Naive B cell (primary cell): Measurements from ENCODE around the gene GPC3. TPM values are rescaled to one million over a fixed set of nuclear protein-coding genes. Genes with fewer than 3 reads are reported as not detected.
A peak's percentile ranks its signal among the peaks of the same experiment; 100 is the strongest.
"Not testable (repeated sequence)": the region's sequence is repeated elsewhere in the genome, so short reads cannot be mapped to it uniquely, and the experiment has no call there.

Source experiments
- ATAC-seq, 2 donors: fragments of 150-1000 bp; cut with Tn5 transposase; 2 replicates each; pipeline ENCODE4 v1.10.0; 2021; ENCODE audit warnings: low read depth in 2 of 2, mild to moderate bottlenecking in 2 of 2, moderate library complexity in 2 of 2
- DNase-seq: peaks from one replicate; pipeline ENCODE4 v3.0.0; 2022
- H3K27ac Mint-ChIP-seq, 6 donors: one replicate each; pipeline ENCODE4 v1.8.0; 2020 to 2022; ENCODE audit warnings: mild to moderate bottlenecking in 6 of 6, mixed read lengths in 6 of 6, moderate library complexity in 5 of 6, inconsistent platforms in 2 of 6
- H3K27me3 Mint-ChIP-seq, 3 donors: one replicate each; pipeline ENCODE4 v1.8.0; 2021 to 2022; ENCODE audit warnings: mixed read lengths in 3 of 3, mild to moderate bottlenecking in 1 of 3
- H3K36me3 Mint-ChIP-seq, 2 donors: one replicate each; pipeline ENCODE4 v1.8.0; 2020 to 2022; ENCODE audit warnings: mixed read lengths in 2 of 2, inconsistent platforms in 1 of 2, mild to moderate bottlenecking in 1 of 2
- H3K4me1 Mint-ChIP-seq, 3 donors: one replicate each; pipeline ENCODE4 v1.8.0; 2020 to 2022; ENCODE audit warnings: mixed read lengths in 3 of 3, inconsistent platforms in 1 of 3, mild to moderate bottlenecking in 1 of 3, moderate library complexity in 1 of 3
- H3K4me3 Mint-ChIP-seq, 8 donors: one replicate each; pipeline ENCODE4 v1.8.0; 2020 to 2022; ENCODE audit warnings: mild to moderate bottlenecking in 8 of 8, mixed read lengths in 8 of 8, moderate library complexity in 8 of 8, inconsistent platforms in 2 of 8
- H3K9me3 Mint-ChIP-seq, 7 donors: one replicate each; pipeline ENCODE4 v1.8.0; 2020 to 2022; ENCODE audit warnings: mixed read lengths in 7 of 7, mild to moderate bottlenecking in 5 of 7, inconsistent platforms in 2 of 7, moderate library complexity in 1 of 7
- polyA plus RNA-seq, 6 donors: library from polyadenylated mRNA; unstranded; fragments of 300-500 nt; fragmentation: Illumina TruSeq; gene quantifications; one replicate each; pipeline ENCODE4 v1.2.3, GENCODE V29; 2021; ENCODE audit warnings: low read depth in 6 of 6

Gene GPC3
- polyA plus RNA-seq, 6 donors from 2014 or later: not detected

GRCh38 chrX:133542476-133542875 is 442.9 kb downstream of the GPC3 start:
- Mint-ChIP-seq H3K9me3 (peaks cover 0 to 12% (median 5%) of the 10 kb centered on the region in 7 donors), H3K27me3 (peaks cover 0 to 4% (median 0%) of the 10 kb centered on the region in 3 donors)

DNA sequence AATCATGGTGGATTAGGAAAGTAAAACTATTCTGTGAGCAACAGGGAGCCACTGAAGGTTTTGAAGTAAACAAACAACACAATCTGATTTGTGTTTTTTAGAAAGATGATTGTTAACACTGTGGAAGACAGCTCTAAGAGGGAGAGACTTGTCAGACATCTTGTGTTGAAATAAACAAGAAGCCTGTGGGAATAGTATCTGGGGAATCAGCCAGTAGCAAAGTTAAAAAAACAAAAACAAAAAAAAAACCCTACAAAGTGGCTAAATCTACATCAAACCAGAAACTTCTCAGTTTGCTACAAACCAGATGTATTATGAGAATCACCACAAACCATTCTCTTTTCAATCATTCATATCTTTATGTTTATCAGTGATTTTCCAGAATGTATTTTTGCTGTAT is 444.4 kb downstream of the GPC3 start:
- peaks cover 0 to 5% (median 0%) of the 10 kb centered on the region in 3 donors for H3K27me3 Mint-ChIP-seq
- ATAC-seq (no peak), DNase-seq (no peak)
- H3K9me3 Mint-ChIP-seq: peaks cover 0 to 6% (median 2%) of the 10 kb centered on the region in 7 donors
- H3K36me3 Mint-ChIP-seq: no peaks in the 10 kb centered on the region
- no peak overlapping the region for H3K4me3 Mint-ChIP-seq
- H3K4me1 Mint-ChIP-seq: no peaks in the 10 kb centered on the region
- H3K27ac Mint-ChIP-seq: no peak overlapping the region

More at GRCh38 chrX:133542476-133542875, 442.9 kb downstream of the GPC3 start:
- no peak overlapping the region for H3K4me3 Mint-ChIP-seq
- ATAC-seq (no peak), DNase-seq (no peak)
- H3K27ac Mint-ChIP-seq: no peak overlapping the region
- H3K4me1 Mint-ChIP-seq: no peaks in the 10 kb centered on the region
- no peaks in the 10 kb centered on the region for H3K36me3 Mint-ChIP-seq

DNA sequence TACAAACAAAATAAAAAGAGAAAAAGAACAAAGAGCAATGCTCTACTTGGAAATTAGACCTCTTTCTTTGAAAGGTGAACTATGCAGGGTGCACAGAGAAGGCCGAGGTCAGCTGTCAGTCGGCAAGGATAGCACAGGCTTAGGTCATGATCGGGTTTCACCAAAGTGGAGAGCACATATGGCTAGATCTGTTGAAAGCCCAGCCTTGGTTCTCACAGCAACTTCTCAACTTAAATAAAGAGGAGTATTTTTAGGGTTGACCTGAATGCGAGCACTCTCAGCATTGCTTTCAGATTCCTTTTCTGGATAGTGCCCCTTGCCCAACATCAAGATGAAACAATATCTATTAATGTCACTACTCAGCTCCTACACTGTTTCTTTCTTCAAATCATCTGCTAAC is 447.2 kb downstream of the GPC3 start:
- H3K4me1 Mint-ChIP-seq: no peaks in the 10 kb centered on the region
- ATAC-seq: no peak
- peaks cover 0 to 2% (median 0%) of the 10 kb centered on the region in 7 donors for H3K9me3 Mint-ChIP-seq
- no peak overlapping the region for H3K27ac Mint-ChIP-seq
- H3K27me3 Mint-ChIP-seq: peaks cover 0 to 5% (median 3%) of the 10 kb centered on the region in 3 donors
- H3K4me3 Mint-ChIP-seq: no peak overlapping the region
- no peaks in the 10 kb centered on the region for H3K36me3 Mint-ChIP-seq
- no peak for DNase-seq

DNA sequence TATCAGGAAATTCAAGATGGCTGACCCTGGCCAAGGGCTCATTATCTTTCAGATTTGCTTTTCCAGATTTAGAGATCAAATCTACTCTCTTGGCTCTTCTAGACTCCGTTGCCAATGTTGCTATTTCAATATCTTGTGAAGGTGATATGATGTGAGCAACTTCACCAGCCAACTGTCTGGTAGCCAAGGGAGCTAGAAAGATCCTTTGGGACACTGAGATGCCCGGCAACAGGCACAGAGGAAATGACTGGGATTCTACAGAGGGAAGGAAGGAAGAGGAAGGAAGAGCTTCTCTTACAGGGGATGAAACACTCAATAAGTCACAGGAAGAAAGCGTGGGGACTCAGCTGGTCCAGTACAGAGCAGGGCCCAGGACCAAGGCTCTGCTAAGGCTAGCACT is 448.3 kb downstream of the GPC3 start:
- H3K9me3 Mint-ChIP-seq: peaks cover 0 to 2% (median 0%) of the 10 kb centered on the region in 7 donors
- H3K4me3 Mint-ChIP-seq: no peak overlapping the region
- H3K36me3 Mint-ChIP-seq: no peaks in the 10 kb centered on the region
- no peaks in the 10 kb centered on the region for H3K4me1 Mint-ChIP-seq
- no peak overlapping the region for H3K27ac Mint-ChIP-seq
- DNase-seq: no peak
- no peak for ATAC-seq
- H3K27me3 Mint-ChIP-seq: peaks cover 0 to 6% (median 5%) of the 10 kb centered on the region in 3 donors

DNA sequence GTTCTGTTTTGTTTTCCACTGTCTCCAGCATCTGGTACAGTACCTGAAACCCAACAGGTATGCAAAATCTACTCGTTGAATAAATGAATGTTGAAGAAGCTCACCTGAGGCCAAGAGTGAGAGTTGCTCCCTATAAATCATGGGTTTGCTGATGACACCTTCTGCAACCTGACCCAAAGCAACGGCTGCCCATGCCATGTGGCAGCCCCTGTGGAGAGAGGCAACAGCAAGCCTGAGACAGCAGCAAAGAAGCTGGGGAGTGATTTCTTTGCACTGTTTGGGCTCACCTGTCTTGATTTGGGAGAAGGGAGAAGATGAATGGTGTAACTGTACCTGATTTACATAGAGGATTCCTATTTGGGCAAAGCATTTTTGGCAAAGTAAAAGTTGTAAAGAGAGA is 450.3 kb downstream of the GPC3 start:
- ATAC-seq: no peak
- DNase-seq: no peak
- Mint-ChIP-seq H3K36me3 (no peaks in the 10 kb centered on the region), H3K4me1 (no peaks in the 10 kb centered on the region), H3K9me3 (peaks cover 0 to 2% (median 0%) of the 10 kb centered on the region in 7 donors), H3K4me3 (no peak overlapping the region), H3K27me3 (peaks cover 0 to 6% (median 5%) of the 10 kb centered on the region in 3 donors), H3K27ac (no peak overlapping the region)

GRCh38 chrX:133534172-133534571 is 451.2 kb downstream of the GPC3 start:
- Mint-ChIP-seq H3K36me3 (no peaks in the 10 kb centered on the region), H3K27me3 (peaks cover 0 to 6% (median 5%) of the 10 kb centered on the region in 3 donors), H3K9me3 (peaks cover 0 to 2% (median 0%) of the 10 kb centered on the region in 7 donors), H3K4me1 (no peaks in the 10 kb centered on the region), H3K4me3 (no peak overlapping the region), H3K27ac (no peak overlapping the region)
- ATAC-seq (no peak), DNase-seq (no peak)

- no peak overlapping the region for H3K4me3 Mint-ChIP-seq
- H3K36me3 Mint-ChIP-seq: no peaks in the 10 kb centered on the region
- H3K4me1 Mint-ChIP-seq: no peaks in the 10 kb centered on the region
- no peak for ATAC-seq
- H3K27ac Mint-ChIP-seq: no peak overlapping the region
- H3K27me3 Mint-ChIP-seq: peaks cover 0 to 6% (median 5%) of the 10 kb centered on the region in 3 donors
- H3K9me3 Mint-ChIP-seq: peaks cover 0 to 2% (median 0%) of the 10 kb centered on the region in 7 donors
- no peak for DNase-seq
Observed at GRCh38 chrX:133533249-133533648, 452.1 kb downstream of the GPC3 start.

DNA sequence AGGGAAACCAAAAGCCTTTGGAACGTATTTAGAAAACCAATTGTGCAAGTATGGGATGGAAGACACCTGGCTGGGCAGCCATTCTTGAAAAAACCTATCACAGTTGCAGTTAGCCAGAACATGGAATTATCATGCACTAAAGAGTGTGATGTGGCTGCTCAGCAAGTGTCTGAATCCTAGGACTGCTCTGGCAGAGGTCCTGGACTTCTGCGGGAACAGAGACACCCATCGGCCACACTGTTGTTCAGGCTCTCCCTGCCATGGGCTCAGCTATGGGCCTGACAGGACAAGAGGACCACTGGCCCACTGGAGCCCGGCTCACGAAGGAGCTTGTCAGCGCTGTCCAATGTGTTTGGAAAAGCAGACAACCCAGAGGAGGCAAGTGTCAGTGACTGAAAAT is 454.4 kb downstream of the GPC3 start:
- no peak for DNase-seq
- H3K4me1 Mint-ChIP-seq: no peaks in the 10 kb centered on the region
- no peak overlapping the region for H3K27ac Mint-ChIP-seq
- no peak for ATAC-seq
- peaks cover 0 to 6% (median 0%) of the 10 kb centered on the region in 3 donors for H3K27me3 Mint-ChIP-seq
- no peak overlapping the region for H3K4me3 Mint-ChIP-seq
- H3K36me3 Mint-ChIP-seq: no peaks in the 10 kb centered on the region
- peaks cover 0 to 1% (median 0%) of the 10 kb centered on the region in 7 donors for H3K9me3 Mint-ChIP-seq

- Mint-ChIP-seq H3K36me3 (no peaks in the 10 kb centered on the region), H3K4me1 (no peaks in the 10 kb centered on the region), H3K9me3 (peaks cover 0 to 1% (median 0%) of the 10 kb centered on the region in 7 donors), H3K27me3 (peaks cover 0 to 6% (median 0%) of the 10 kb centered on the region in 3 donors), H3K27ac (no peak overlapping the region), H3K4me3 (no peak overlapping the region)
- ATAC-seq: no peak
- DNase-seq: no peak
Observed at GRCh38 chrX:133529578-133529977, 455.8 kb downstream of the GPC3 start.

GRCh38 chrX:133527825-133528224 is 457.6 kb downstream of the GPC3 start:
- Mint-ChIP-seq H3K4me3 (peak overlapping the region in 1 of 8 donors; percentile 37), H3K36me3 (no peaks in the 10 kb centered on the region)

DNA sequence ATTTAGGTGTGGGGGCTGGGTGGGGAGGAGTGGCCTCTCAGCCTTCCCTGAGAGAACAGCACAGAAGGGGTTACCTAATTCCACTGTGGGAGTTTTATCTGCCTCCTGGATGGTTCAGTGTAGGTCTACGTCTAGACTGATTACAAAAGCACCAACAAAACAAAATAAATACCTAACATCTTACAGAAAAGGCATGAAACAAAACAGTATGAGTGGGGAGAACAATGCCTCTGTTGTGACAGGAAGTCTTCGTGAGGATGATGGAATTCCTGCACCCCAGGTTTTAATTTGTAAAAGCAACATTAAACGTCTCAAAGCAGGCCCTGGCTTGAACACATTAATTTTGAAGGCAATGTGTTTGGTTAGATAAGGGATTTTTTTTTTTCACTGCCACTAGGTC is 458.0 kb downstream of the GPC3 start:
- H3K4me1 Mint-ChIP-seq: no peaks in the 10 kb centered on the region
- no peak for DNase-seq
- H3K27ac Mint-ChIP-seq: no peak overlapping the region
- peaks cover 0 to 6% (median 0%) of the 10 kb centered on the region in 7 donors for H3K9me3 Mint-ChIP-seq
- H3K36me3 Mint-ChIP-seq: no peaks in the 10 kb centered on the region
- no peaks in the 10 kb centered on the region for H3K27me3 Mint-ChIP-seq
- no peak for ATAC-seq
- H3K4me3 Mint-ChIP-seq: no peak overlapping the region

More at GRCh38 chrX:133527825-133528224, 457.6 kb downstream of the GPC3 start:
- H3K9me3 Mint-ChIP-seq: peaks cover 0 to 6% (median 0%) of the 10 kb centered on the region in 7 donors
- H3K27ac Mint-ChIP-seq: no peak overlapping the region
- peaks cover 0 to under 1% (median 0%) of the 10 kb centered on the region in 3 donors for H3K27me3 Mint-ChIP-seq
- DNase-seq (no peak), ATAC-seq (no peak)
- H3K4me1 Mint-ChIP-seq: no peaks in the 10 kb centered on the region

GRCh38 chrX:133526773-133527172 is 458.6 kb downstream of the GPC3 start:
- H3K9me3 Mint-ChIP-seq, H3K36me3 Mint-ChIP-seq, H3K4me3 Mint-ChIP-seq, ATAC-seq, H3K27me3 Mint-ChIP-seq, H3K4me1 Mint-ChIP-seq, DNase-seq: not testable (repeated sequence)
- H3K27ac Mint-ChIP-seq: peak overlapping the region in 1 of 6 donors; percentile 44

DNA sequence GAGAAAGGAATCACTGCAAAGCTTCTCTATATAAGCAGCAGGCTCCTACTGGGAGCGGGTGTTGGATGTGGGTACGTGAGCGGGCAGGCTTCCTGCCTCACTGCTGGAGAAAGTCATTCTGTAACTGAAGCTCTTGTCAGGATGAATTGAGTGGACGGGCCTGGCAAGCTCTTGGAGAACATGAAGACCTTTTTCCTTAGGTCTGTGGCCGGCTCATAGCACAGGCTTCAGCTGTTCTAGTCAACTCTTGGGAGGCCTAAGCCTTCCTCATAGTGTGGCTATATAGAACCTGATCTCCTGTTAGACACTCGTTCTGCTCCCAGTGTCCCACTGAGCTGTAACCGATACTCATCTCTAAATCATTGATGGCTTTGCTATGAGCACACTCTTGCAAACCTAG is 461.9 kb downstream of the GPC3 start:
- Mint-ChIP-seq H3K27me3 (no peaks in the 10 kb centered on the region), H3K36me3 (no peaks in the 10 kb centered on the region), H3K9me3 (peaks cover 0 to 4% (median 0%) of the 10 kb centered on the region in 7 donors), H3K4me1 (no peaks in the 10 kb centered on the region), H3K27ac (peak overlapping the region in 1 of 6 donors; percentile 0), H3K4me3 (no peak overlapping the region)
- no peak for ATAC-seq
- DNase-seq: no peak

- no peak overlapping the region for H3K27ac Mint-ChIP-seq
- H3K4me1 Mint-ChIP-seq: no peaks in the 10 kb centered on the region
- H3K27me3 Mint-ChIP-seq: no peaks in the 10 kb centered on the region
- ATAC-seq (no peak), DNase-seq (no peak)
- no peaks in the 10 kb centered on the region for H3K36me3 Mint-ChIP-seq
- no peak overlapping the region for H3K4me3 Mint-ChIP-seq
- H3K9me3 Mint-ChIP-seq: peaks cover 0 to 4% (median 0%) of the 10 kb centered on the region in 7 donors
Observed at GRCh38 chrX:133523081-133523487, 462.3 kb downstream of the GPC3 start.

DNA sequence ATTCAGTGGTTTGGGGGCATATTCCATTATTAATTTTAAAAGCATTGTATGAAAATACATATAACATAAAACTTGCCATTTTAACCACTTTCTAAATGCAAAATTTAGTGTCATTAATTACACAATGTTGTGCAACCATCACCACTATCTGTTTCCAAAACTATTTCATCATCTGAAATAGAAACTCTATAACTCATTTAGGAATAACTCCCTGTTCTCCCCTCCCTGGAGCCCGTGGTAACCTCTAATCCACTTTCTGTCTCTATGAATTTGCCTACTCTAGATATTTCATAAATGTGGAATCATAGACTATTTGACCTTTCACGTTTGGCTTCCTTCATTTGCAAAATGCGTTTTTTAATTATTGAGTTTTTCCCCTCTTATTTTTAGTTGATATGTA is 468.7 kb downstream of the GPC3 start:
- H3K27me3 Mint-ChIP-seq: no peaks in the 10 kb centered on the region
- no peak overlapping the region for H3K4me3 Mint-ChIP-seq
- H3K36me3 Mint-ChIP-seq: no peaks in the 10 kb centered on the region
- H3K27ac Mint-ChIP-seq: no peak overlapping the region
- ATAC-seq (no peak), DNase-seq (no peak)
- H3K9me3 Mint-ChIP-seq: peaks cover 0 to 4% (median 0%) of the 10 kb centered on the region in 7 donors
- H3K4me1 Mint-ChIP-seq: no peaks in the 10 kb centered on the region
